Neural progenitor cell (in vitro differentiated cells): ENCODE results near the gene MCF2L2.

ENCODE experiments used
- CTCF ChIP-seq: fragments of 200-600 bp; sonication (generic); IDR thresholded peaks from 2 replicates; pipeline ENCODE4 v1.5.1; 2017; ENCODE audit warnings: antibody characterized with exemption, mild to moderate bottlenecking
- EZH2 ChIP-seq: fragments of 200-600 bp; sonication (generic); IDR thresholded peaks from 2 replicates; pipeline ENCODE4 v1.6.1; 2017; ENCODE audit warnings: antibody characterized with exemption, mild to moderate bottlenecking, moderate library complexity
- EZH2phosphoT487 ChIP-seq: fragments of 200-600 bp; sonication (generic); IDR thresholded peaks from 2 replicates; pipeline ENCODE4 v1.6.1; 2017; ENCODE audit warnings: antibody characterized with exemption

GRCh38 chr3:183212565-183212964 lies 215.9 kb downstream of the MCF2L2 start:
- TF ChIP-seq CTCF, result no peak
- TF ChIP-seq EZH2phosphoT487, result no peak
- no peak for TF ChIP-seq EZH2
